GM12872 (cell line): Measurements from ENCODE around the gene KRT79.

Source experiments
- CTCF ChIP-seq: IDR thresholded peaks from 3 replicates; pipeline ENCODE4 v1.5.1; 2011; ENCODE audit warnings: low read depth, mild to moderate bottlenecking, low read length, moderate library complexity; ENCODE audit not compliant: insufficient read depth

Gene KRT79

GRCh38 chr12:52828591-52829021, 5.5 kb downstream of the KRT79 start:
- no peak for TF ChIP-seq CTCF

- no peak for TF ChIP-seq CTCF
Measured at GRCh38 chr12:52828156-52828555, 6.0 kb downstream of the KRT79 start.

- TF ChIP-seq CTCF: no peak
Measured at GRCh38 chr12:52827499-52828090, 6.5 kb downstream of the KRT79 start.

GRCh38 chr12:52826611-52827498, 7.3 kb downstream of the KRT79 start:
- no peak for TF ChIP-seq CTCF

- no peak for TF ChIP-seq CTCF
Measured at GRCh38 chr12:52825961-52826360, 8.2 kb downstream of the KRT79 start.

GRCh38 chr12:52824741-52825410, 9.2 kb downstream of the KRT79 start:
- TF ChIP-seq CTCF: no peak

- TF ChIP-seq CTCF: no peak
Measured at GRCh38 chr12:52823761-52824450, 10.2 kb downstream of the KRT79 start.
